ENCODE results near the gene CD47. TPM values are rescaled to one million over a fixed set of nuclear protein-coding genes. Genes with fewer than 3 reads are reported as not detected.
A peak's percentile ranks its signal among the peaks of the same experiment; 100 is the strongest.

CD47 gene
- 100 to 1,000 TPM in 1 of 2 donors, 10 to 100 TPM in 1; 82.6 to 113 TPM for total RNA-seq

DNA sequence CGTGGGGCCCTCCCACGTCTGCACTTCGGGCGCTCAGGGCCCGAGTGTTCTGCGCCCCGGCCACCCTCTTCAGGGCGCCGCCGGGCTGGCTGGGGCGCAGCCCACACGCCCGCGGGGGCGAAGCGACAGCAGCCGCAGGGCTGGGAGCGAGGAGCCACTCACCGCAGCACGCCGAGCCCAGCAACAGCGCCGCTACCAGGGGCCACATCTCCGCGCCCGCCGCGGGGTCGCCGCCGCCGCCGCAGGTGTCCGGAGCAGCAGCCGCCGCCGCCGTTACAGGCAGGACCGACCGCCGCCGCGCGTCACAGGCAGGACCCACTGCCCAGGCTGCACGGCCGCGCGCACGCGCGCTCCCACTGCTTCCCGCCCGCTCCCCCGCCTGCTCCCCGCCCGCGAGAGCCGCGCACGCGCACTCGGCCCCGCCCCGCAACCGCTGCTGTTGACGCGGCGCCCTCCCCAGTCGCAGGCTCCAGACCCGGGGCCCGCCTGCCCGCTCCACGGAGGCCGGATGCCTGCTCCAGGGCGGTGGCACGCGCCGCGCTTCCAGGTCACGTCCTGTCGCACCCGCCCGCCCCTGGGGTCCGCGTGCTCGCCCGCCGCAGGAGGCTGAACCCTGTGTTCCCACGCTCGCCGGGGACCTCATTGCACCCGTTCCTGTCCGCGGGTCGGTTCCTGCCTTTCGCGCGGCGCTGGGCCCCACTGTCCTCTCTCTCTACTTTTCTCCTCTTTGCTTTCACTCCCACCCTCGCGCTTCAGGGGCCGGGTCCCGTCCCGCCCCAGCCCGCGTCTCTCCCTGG is at the start of gene CD47:
Gene CD47 (minus strand): TSS at position 331 of the 797 bp plus-strand sequence. CDS start 123 bp downstream, at position 208.
- Mint-ChIP-seq H3K4me3 (peak within 1 kb of the TSS; percentile 92), H3K27me3 (no peaks in the 10 kb centered on the region), H3K9me3 (peaks cover 3% of the 10 kb centered on the region), H3K4me1 (ENCODE audit: low read depth in 2 of 2) (peaks cover 36% of the 10 kb centered on the region in 2 donors), H3K36me3 (peaks cover 10% of the 10 kb centered on the region), H3K27ac (peak within 1 kb of the TSS in 1 of 2 donors; percentile 95)
- peak; percentile 99 for DNase-seq (ENCODE audit: low spot score)
- peak; percentile 89 to 91 for ATAC-seq

DNA sequence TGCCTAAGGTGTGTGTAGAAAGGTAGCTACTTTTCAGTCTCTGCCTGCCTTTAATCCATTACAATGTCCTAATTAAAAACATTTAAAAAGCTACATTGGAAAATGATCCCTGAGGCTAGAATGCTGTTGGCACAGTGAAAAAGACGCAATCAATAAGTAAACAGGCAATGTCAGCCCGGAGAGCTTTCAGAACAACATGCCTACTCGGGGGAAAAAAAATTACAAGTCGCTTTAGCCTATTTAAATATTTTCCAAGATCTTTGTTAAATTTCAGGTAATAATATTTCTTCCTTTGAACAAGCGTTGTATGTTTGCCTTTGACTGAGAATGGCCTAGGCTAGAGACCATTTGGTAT is 46.6 kb upstream of the CD47 start:
- Mint-ChIP-seq H3K9me3 (no peaks in the 10 kb centered on the region), H3K36me3 (peaks cover 13% of the 10 kb centered on the region), H3K27me3 (no peaks in the 10 kb centered on the region), H3K27ac (no peak overlapping the region), H3K4me3 (no peak overlapping the region), H3K4me1 (ENCODE audit: low read depth in 2 of 2) (peaks cover 24 to 30% of the 10 kb centered on the region in 2 donors)
- no peak for ATAC-seq
- DNase-seq (ENCODE audit: low spot score), result no peak

DNA sequence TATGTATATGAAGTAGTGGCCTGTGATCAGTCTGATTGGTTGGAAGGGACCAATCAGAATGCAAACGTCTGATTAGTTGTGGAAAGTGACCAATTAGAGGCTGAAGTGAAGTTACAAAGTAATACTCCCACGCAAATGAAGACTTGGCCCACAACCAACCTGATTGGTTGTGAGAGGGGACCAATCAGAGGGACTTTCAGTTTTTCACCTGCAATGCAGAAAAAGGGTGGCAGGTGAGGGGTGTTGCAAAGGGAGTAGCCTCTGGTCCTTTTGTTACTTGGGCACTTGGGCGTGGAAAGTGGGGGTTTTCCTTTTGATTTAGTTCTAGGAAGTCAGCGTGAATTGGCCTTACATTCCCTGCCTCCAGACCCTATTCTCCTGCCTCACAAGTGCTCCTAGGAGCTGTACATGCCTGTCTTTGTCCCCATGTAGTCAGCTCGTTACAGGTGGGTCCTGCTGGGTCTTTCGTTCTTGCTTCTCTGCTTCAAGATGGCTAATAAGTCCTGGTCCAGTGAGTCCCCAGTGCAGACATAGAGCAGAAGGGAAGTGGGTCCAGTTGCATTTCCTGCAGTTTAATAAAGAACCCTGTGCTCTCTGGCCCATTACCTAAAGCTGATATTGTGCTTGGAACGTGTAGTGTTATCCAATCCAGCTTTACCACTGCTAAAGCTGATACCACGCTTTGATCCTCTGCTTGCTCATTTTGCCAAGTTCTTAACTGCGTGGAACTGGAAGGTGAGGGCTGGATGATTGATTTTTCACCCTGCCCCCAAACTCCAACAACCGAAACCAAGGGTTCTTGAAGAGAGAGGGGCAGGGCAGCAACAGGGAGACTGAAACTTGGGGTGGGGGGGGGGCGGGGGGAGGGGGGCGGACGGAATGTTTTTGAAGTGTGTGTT is 46.0 kb upstream of the CD47 start:
- no peak overlapping the region for H3K4me3 Mint-ChIP-seq
- no peak for ATAC-seq
- no peak for DNase-seq (ENCODE audit: low spot score)
- H3K27me3 Mint-ChIP-seq, result no peaks in the 10 kb centered on the region
- H3K27ac Mint-ChIP-seq, result no peak overlapping the region
- H3K36me3 Mint-ChIP-seq, result peaks cover 15% of the 10 kb centered on the region
- H3K9me3 Mint-ChIP-seq, result peaks cover 2% of the 10 kb centered on the region
- H3K4me1 Mint-ChIP-seq (ENCODE audit: low read depth in 2 of 2), result peaks cover 29 to 34% of the 10 kb centered on the region in 2 donors

DNA sequence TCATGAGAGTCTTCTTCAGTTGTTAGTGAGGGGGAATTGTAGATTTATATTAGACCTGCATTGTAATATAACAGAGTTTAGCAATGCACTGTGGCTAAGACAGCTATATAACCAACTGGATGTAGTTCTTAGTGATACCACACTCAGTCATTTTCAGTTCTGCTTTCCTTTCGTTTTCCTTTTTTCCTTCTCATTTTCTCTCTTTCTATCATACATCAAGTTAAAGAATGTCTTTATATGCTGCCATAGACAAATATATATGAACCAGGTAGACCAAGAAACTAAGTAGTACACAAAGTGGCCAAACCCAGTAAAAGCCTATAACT is 43.7 kb upstream of the CD47 start:
- H3K4me3 Mint-ChIP-seq, result peak overlapping the region; percentile 67
- H3K9me3 Mint-ChIP-seq, result peaks cover 4% of the 10 kb centered on the region
- H3K36me3 Mint-ChIP-seq, result peaks cover 18% of the 10 kb centered on the region

DNA sequence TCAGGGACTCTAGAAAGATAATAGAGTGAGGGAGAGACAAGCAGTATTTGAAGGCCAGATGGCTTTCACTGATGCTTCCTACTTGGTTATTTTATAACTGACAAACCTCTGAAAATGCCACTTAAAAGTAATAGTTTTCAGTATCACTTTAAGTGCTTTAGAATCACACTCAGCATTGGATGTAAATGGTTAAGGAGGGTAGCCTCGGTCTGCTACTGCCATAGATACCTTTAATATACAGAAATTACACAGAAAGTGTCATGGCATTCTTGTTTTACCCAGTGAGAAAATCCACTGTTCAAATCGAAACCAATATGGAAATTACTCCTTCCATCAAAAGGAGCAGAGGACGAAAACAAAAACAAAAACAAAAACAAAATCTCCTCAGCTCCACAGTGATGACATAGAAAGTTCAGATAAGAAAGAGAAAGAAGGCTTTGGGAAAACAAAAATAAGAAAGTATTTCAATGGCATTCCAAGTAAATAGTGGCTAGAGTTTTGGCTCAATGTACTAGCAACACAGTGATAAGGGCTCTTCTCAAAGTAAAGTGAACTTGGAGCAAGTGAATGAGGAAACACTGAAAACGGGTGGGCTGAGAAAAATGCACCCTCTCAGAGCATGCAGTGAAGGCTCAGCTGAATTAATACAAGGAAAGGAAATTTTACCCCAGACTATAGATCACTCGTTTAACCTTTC is 43.2 kb upstream of the CD47 start:
- ATAC-seq (peak in 1 of 2 donors; percentile 73), DNase-seq (ENCODE audit: low spot score) (no peak)
- peak overlapping the region; percentile 67 for H3K4me3 Mint-ChIP-seq
- H3K4me1 Mint-ChIP-seq (ENCODE audit: low read depth in 2 of 2), result peaks cover 42 to 51% of the 10 kb centered on the region in 2 donors
- peaks cover 4% of the 10 kb centered on the region for H3K9me3 Mint-ChIP-seq
- H3K27me3 Mint-ChIP-seq, result no peaks in the 10 kb centered on the region
- peaks cover 18% of the 10 kb centered on the region for H3K36me3 Mint-ChIP-seq
- H3K27ac Mint-ChIP-seq, result peak overlapping the region; percentile 73 to 97

More for the DNA sequence above, 43.7 kb upstream of the CD47 start:
- Mint-ChIP-seq H3K27ac (peak overlapping the region; percentile 73 to 97), H3K4me1 (ENCODE audit: low read depth in 2 of 2) (peaks cover 42 to 47% of the 10 kb centered on the region in 2 donors), H3K27me3 (no peaks in the 10 kb centered on the region)
- DNase-seq (ENCODE audit: low spot score) (no peak), ATAC-seq (peak in 1 of 2 donors; percentile 61)

DNA sequence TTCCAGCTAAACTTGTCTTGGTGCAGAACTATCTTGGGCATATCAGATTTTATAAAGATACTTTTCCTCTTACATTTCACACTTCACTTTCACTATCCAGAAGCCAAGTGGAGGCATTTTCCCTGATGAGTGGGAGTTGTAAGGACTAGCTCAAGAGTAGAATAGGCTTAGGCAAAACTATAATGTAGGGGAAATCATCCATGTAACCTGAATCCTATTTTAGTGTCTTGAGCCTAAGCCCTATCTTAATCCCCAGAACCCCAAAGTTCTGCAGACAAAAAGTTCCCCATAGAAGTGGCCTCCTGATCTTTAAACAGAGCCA is 42.2 kb upstream of the CD47 start:
- no peak for ATAC-seq
- Mint-ChIP-seq H3K27me3 (no peaks in the 10 kb centered on the region), H3K4me3 (peak overlapping the region; percentile 67), H3K4me1 (ENCODE audit: low read depth in 2 of 2) (peaks cover 49 to 61% of the 10 kb centered on the region in 2 donors), H3K27ac (peak overlapping the region; percentile 73 to 97), H3K9me3 (peaks cover 9% of the 10 kb centered on the region), H3K36me3 (peaks cover 25% of the 10 kb centered on the region)
- no peak for DNase-seq (ENCODE audit: low spot score)

DNA sequence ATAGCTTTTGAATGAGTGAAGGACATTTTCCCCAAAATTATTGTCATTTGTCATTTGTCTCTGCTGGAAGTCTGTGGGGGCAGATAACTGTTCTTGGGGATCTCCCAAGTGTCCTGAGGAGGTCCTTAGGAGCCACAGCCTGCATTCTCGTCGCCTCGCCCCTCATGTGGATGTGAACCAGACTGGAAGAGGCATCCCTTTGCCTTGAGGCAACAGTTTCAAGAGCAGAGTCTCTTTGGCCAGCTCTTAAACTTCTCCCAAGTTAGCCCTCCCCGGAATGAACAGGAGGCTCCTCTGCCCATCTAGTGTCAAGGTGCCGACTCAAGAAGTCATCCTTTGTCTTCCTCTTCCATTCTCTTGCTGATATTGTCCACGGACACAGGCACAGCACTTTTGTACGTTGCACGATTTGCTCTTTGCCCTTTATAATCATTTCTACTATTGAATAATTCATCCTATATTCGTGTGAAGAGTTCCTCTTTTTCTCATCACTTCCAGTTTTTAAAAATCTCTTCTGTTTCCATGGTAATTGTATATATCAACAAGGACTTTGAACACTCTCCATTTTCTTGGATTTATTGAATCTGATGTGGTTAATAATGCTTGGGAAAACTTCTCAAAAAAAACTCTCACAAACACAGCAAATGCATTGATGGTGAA is 40.8 kb upstream of the CD47 start:
- no peak for ATAC-seq
- DNase-seq (ENCODE audit: low spot score), result no peak
- Mint-ChIP-seq H3K27ac (peak overlapping the region; percentile 73 to 97), H3K4me3 (peak overlapping the region; percentile 47), H3K4me1 (ENCODE audit: low read depth in 2 of 2) (peaks cover 55 to 67% of the 10 kb centered on the region in 2 donors), H3K27me3 (no peaks in the 10 kb centered on the region), H3K9me3 (peaks cover 12% of the 10 kb centered on the region), H3K36me3 (peaks cover 33% of the 10 kb centered on the region)

DNA sequence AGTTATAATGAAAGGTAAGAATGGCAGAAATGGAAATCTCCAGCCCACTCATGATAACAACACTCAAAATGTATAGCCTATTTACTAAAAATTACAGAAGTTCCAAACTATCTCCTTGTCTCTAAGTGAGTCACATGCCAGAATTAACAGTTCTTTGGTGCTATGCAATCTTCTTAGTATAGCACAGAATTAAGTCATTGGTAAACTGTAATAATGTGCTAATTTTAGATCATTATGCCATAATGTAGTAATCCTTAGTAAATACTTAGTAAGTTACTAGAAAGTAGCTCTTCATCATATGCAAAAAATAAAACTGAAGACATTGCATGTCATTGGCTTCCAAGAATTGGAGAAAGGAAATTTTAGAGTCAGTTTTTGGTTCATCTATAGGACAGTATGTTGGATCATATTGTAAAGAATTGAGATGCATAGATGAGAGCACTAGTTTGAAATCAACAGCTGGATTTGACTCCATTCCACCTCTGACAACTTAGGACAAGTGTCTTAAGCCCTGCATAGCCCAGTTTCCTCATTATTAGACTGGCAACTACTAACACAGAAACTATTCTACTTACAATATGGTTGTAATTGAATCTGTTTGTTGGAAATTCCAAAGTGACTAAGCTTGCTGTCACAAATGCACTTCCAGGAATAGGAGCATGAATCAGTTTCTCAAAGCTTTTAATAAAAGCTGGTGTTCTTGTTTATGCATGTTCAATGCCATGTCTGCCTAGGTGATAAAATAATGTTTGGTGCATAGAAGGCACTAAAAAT is 40.1 kb upstream of the CD47 start:
- Mint-ChIP-seq H3K9me3 (peaks cover 12% of the 10 kb centered on the region), H3K27ac (peak overlapping the region; percentile 73 to 97), H3K4me1 (ENCODE audit: low read depth in 2 of 2) (peaks cover 62 to 67% of the 10 kb centered on the region in 2 donors), H3K27me3 (no peaks in the 10 kb centered on the region), H3K36me3 (peaks cover 27% of the 10 kb centered on the region), H3K4me3 (peak overlapping the region; percentile 47)
- ATAC-seq (peak; percentile 52 to 80), DNase-seq (ENCODE audit: low spot score) (no peak)

DNA sequence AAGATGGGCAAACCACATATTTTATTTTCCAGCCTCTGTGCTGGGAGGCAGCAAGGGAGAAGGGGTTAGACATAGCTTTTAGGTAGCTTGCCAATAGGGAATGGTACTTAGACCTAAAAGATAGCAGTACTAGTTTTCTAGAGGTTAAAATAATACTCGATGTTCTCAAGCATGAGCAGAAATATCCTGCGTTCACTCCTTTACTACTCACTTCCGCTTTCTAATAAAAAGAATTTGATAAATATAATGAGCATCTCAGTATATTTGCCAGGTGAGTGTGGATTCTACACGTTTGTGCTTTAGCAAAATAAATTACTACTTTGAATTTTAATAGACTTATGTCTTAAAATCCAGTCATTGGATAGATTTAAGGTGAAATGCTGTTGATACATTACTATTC is 39.4 kb upstream of the CD47 start:
- peaks cover 68 to 73% of the 10 kb centered on the region in 2 donors for H3K4me1 Mint-ChIP-seq (ENCODE audit: low read depth in 2 of 2)
- H3K4me3 Mint-ChIP-seq, result peak overlapping the region; percentile 47
- no peaks in the 10 kb centered on the region for H3K27me3 Mint-ChIP-seq
- H3K27ac Mint-ChIP-seq, result peak overlapping the region; percentile 73 to 97
- peaks cover 12% of the 10 kb centered on the region for H3K9me3 Mint-ChIP-seq
- ATAC-seq, result no peak
- DNase-seq (ENCODE audit: low spot score), result no peak
- peaks cover 22% of the 10 kb centered on the region for H3K36me3 Mint-ChIP-seq

DNA sequence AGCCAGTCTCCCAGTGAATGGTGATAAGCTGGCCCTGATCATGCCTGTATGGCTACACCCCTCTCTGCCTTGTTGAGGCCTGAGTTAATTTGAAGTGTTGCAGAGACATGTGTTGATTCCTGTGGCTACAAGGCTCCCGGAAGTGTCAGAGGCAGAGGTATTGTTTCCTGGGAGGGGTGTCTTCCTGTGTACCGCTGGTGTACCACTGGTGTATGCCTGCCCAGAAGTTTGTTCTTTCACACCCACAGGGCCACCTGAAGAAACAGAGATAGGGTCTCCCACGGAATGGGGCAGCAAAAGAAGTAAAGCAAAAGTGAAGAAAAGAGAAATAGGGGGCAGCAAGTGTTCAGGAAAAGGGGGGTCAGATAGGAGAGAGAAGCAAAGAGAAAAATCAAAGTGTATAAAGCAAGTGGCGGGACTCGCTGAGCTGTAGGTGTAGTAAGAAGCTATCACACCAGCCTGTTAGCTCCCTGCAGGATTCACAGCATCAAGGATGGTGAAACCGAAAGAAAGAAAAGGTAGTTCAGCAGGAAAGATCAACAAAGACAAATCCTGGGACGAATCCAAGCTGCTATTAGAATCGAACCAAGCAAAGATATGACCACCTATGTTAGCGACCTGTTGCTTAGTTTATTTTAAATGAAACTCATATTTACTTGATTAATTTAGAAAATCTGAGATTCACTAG is 36.6 kb upstream of the CD47 start:
- H3K36me3 Mint-ChIP-seq, result peaks cover 26% of the 10 kb centered on the region
- H3K4me3 Mint-ChIP-seq, result peak overlapping the region; percentile 90
- H3K27me3 Mint-ChIP-seq, result no peaks in the 10 kb centered on the region
- peak overlapping the region; percentile 88 to 97 for H3K27ac Mint-ChIP-seq
- ATAC-seq (peak; percentile 62 to 73), DNase-seq (ENCODE audit: low spot score) (peak; percentile 62)
- peaks cover 67 to 77% of the 10 kb centered on the region in 2 donors for H3K4me1 Mint-ChIP-seq (ENCODE audit: low read depth in 2 of 2)
- H3K9me3 Mint-ChIP-seq, result peaks cover 12% of the 10 kb centered on the region

DNA sequence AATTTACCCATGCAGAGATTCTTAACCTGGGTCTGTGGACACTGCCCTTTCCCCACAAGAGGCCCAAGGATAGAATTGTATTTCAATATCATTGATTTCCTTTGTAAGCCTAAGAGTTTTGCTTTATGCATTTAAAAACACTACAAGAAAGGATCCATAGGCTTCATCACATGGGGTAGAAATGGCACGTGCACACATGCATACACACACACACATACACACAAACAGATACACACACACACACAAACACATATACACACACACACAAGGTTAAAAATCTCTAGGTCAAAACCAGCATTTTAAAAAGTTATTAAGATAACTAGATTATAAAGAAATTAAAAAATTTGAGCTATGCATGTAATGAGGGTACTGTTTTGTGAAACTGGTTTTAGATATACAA is 35.5 kb upstream of the CD47 start:
- Mint-ChIP-seq H3K4me3 (peak overlapping the region; percentile 95), H3K4me1 (ENCODE audit: low read depth in 2 of 2) (peaks cover 57 to 71% of the 10 kb centered on the region in 2 donors), H3K9me3 (peaks cover 8% of the 10 kb centered on the region), H3K36me3 (peaks cover 20% of the 10 kb centered on the region), H3K27ac (peak overlapping the region; percentile 97 to 100), H3K27me3 (no peaks in the 10 kb centered on the region)
- DNase-seq (ENCODE audit: low spot score) (no peak), ATAC-seq (no peak)

DNA sequence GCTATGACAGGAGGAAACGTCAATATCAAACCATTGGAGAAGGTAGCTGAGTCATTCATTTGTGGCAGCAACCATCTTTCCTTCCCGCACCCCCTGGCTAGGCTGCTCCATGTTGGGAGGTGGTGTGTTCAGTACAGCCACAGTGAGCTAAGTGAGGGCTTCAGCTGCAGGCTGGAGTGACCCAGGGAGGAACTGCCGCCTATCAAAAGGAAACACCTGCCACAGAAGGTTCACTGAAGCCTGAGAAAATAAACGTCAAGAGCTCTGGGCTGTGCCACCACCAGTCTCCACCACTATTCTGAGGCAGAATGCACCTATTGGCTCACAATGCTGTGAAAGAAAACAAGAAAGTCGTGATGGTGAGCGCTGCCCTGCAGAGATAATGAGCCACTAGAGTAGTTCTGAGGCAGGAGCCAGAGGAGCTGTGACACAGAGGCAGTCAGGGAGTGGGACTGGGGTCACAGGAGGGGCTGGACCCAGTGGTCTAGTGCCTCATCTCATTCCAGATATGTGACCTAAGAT is 34.8 kb upstream of the CD47 start:
- H3K27ac Mint-ChIP-seq, result peak overlapping the region; percentile 97 to 100
- H3K9me3 Mint-ChIP-seq, result peaks cover 8% of the 10 kb centered on the region
- peak overlapping the region; percentile 95 for H3K4me3 Mint-ChIP-seq
- H3K27me3 Mint-ChIP-seq, result no peaks in the 10 kb centered on the region
- ATAC-seq (peak; percentile 52 to 55), DNase-seq (ENCODE audit: low spot score) (no peak)
- peaks cover 50 to 64% of the 10 kb centered on the region in 2 donors for H3K4me1 Mint-ChIP-seq (ENCODE audit: low read depth in 2 of 2)
- peaks cover 20% of the 10 kb centered on the region for H3K36me3 Mint-ChIP-seq

All from natural killer cell treated with Interleukin-12 subunit alpha and Interleukin-12 subunit beta and Interleukin-15 and Interleukin-18, amount 100 ng/mL, for 72 hours (primary cell).